ENCODE data around the gene OR6K2.

The OR6K2 gene

DNA sequence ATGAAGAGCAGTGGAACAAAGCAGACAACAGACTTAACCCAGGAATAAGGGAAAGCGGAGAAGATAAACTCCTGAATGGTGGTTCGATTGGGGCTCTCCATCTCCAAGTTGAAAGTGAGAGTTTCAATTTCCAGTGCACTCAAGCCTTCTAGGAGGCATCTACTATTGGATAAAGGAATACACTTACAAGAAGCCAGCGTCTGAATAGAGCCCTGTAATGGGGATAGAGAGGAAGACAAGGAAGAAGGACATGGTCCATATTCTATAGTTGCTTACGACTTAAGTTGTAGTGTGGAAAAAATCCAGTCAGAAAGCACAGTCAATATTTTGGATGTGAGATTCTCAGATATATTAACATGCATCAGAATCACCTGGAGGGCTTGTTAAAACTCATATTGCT lies at the start of gene OR6K2:
Gene OR6K2 (minus strand): TSS at position 101 of the 400 bp plus-strand sequence. CDS start 0 bp downstream, at position 101.
- no peak for TF ChIP-seq CTCF (conservative IDR thresholded peaks at IDR 0.05; ENCODE audit: low read depth, low read length)
- Histone ChIP-seq H3K4me1 (ENCODE audit: low read depth, poor library complexity, severe bottlenecking) (no peaks in the 10 kb centered on the region), H3K4me2 (no peak within 1 kb of the TSS), H2AFZ (ENCODE audit: low read depth) (no peak within 1 kb of the TSS), H3K36me3 (ENCODE audit: insufficient read depth) (no peaks in the 10 kb centered on the region), H3K79me2 (ENCODE audit: insufficient read depth, low read depth) (no peaks in the 10 kb centered on the region), H3K4me3 (IDR thresholded peaks at IDR 0.05; ENCODE audit: insufficient read depth, low read depth, low read length) (no peak within 1 kb of the TSS), H4K20me1 (ENCODE audit: insufficient read depth) (no peaks in the 10 kb centered on the region), H3K27ac (no peak within 1 kb of the TSS), H3K27me3 (ENCODE audit: insufficient read depth, low read depth) (no peaks in the 10 kb centered on the region), H3K9ac (no peak within 1 kb of the TSS)

GRCh38 chr1:158735848-158736247 lies 35.4 kb upstream of the OR6K2 start:
- no peak for TF ChIP-seq CTCF (conservative IDR thresholded peaks at IDR 0.05; ENCODE audit: low read depth, low read length)
- Histone ChIP-seq H3K36me3 (ENCODE audit: insufficient read depth) (no peaks in the 10 kb centered on the region), H3K27ac (no peak overlapping the region)

GRCh38 chr1:158732524-158732923 lies 32.1 kb upstream of the OR6K2 start:
- TF ChIP-seq CTCF (conservative IDR thresholded peaks at IDR 0.05; ENCODE audit: low read depth, low read length): no peak
- no peak overlapping the region for H2AFZ ChIP-seq (ENCODE audit: low read depth)

More at GRCh38 chr1:158735848-158736247, 35.4 kb upstream of the OR6K2 start:
- H2AFZ ChIP-seq (ENCODE audit: low read depth): no peak overlapping the region
- H3K9ac ChIP-seq: no peak overlapping the region
- H4K20me1 ChIP-seq (ENCODE audit: insufficient read depth): no peaks in the 10 kb centered on the region
- no peaks in the 10 kb centered on the region for H3K27me3 ChIP-seq (ENCODE audit: insufficient read depth, low read depth)
- no peak overlapping the region for H3K4me2 ChIP-seq
- H3K4me1 ChIP-seq (ENCODE audit: low read depth, poor library complexity, severe bottlenecking): no peaks in the 10 kb centered on the region
- H3K4me3 ChIP-seq (IDR thresholded peaks at IDR 0.05; ENCODE audit: insufficient read depth, low read depth, low read length): no peak overlapping the region
- no peaks in the 10 kb centered on the region for H3K79me2 ChIP-seq (ENCODE audit: insufficient read depth, low read depth)

GRCh38 chr1:158731707-158732106 lies 31.3 kb upstream of the OR6K2 start:
- Histone ChIP-seq H3K4me1 (ENCODE audit: low read depth, poor library complexity, severe bottlenecking) (peaks cover 5% of the 10 kb centered on the region), H3K4me3 (IDR thresholded peaks at IDR 0.05; ENCODE audit: insufficient read depth, low read depth, low read length) (no peak overlapping the region), H3K4me2 (no peak overlapping the region), H3K27ac (no peak overlapping the region), H3K27me3 (ENCODE audit: insufficient read depth, low read depth) (no peaks in the 10 kb centered on the region), H3K36me3 (ENCODE audit: insufficient read depth) (no peaks in the 10 kb centered on the region), H3K9ac (no peak overlapping the region), H3K79me2 (ENCODE audit: insufficient read depth, low read depth) (no peaks in the 10 kb centered on the region), H2AFZ (ENCODE audit: low read depth) (no peak overlapping the region), H4K20me1 (ENCODE audit: insufficient read depth) (no peaks in the 10 kb centered on the region)
- no peak for TF ChIP-seq CTCF (conservative IDR thresholded peaks at IDR 0.05; ENCODE audit: low read depth, low read length)

More at GRCh38 chr1:158732524-158732923, 32.1 kb upstream of the OR6K2 start:
- Histone ChIP-seq H3K36me3 (ENCODE audit: insufficient read depth) (no peaks in the 10 kb centered on the region), H3K4me2 (no peak overlapping the region), H3K27me3 (ENCODE audit: insufficient read depth, low read depth) (no peaks in the 10 kb centered on the region), H3K79me2 (ENCODE audit: insufficient read depth, low read depth) (no peaks in the 10 kb centered on the region), H3K4me1 (ENCODE audit: low read depth, poor library complexity, severe bottlenecking) (peaks cover 5% of the 10 kb centered on the region), H4K20me1 (ENCODE audit: insufficient read depth) (no peaks in the 10 kb centered on the region), H3K9ac (no peak overlapping the region), H3K27ac (no peak overlapping the region), H3K4me3 (IDR thresholded peaks at IDR 0.05; ENCODE audit: insufficient read depth, low read depth, low read length) (no peak overlapping the region)
